ENCODE results near the gene RASGEF1C.

The RASGEF1C gene

GRCh38 chr5:180179442-180180420, 29.3 kb downstream of the RASGEF1C start:
- DNase-seq = no peak

- DNase-seq = no peak
Measured at GRCh38 chr5:180178531-180179441, 30.2 kb downstream of the RASGEF1C start.

GRCh38 chr5:180176191-180176590, 32.8 kb downstream of the RASGEF1C start:
- DNase-seq = no peak

- DNase-seq = no peak
Measured at GRCh38 chr5:180175015-180175431, 34.0 kb downstream of the RASGEF1C start.

- DNase-seq = no peak
Measured at GRCh38 chr5:180174587-180174972, 34.4 kb downstream of the RASGEF1C start.

GRCh38 chr5:180173875-180174586, 35.0 kb downstream of the RASGEF1C start:
- DNase-seq = no peak

GRCh38 chr5:180173198-180173544, 35.8 kb downstream of the RASGEF1C start:
- no peak for DNase-seq

- no peak for DNase-seq
Measured at GRCh38 chr5:180172447-180173197, 36.4 kb downstream of the RASGEF1C start.

- DNase-seq = no peak
Measured at GRCh38 chr5:180171568-180172094, 37.4 kb downstream of the RASGEF1C start.

- DNase-seq = no peak
Measured at GRCh38 chr5:180170810-180171567, 38.0 kb downstream of the RASGEF1C start.

- no peak for DNase-seq
Measured at GRCh38 chr5:180170106-180170809, 38.8 kb downstream of the RASGEF1C start.

- DNase-seq = no peak
Measured at GRCh38 chr5:180169248-180170105, 39.5 kb downstream of the RASGEF1C start.

- DNase-seq = no peak
Measured at GRCh38 chr5:180168758-180169157, 40.3 kb downstream of the RASGEF1C start.

GRCh38 chr5:180166176-180166575, 42.8 kb downstream of the RASGEF1C start:
- DNase-seq = no peak

- DNase-seq = no peak
Measured at GRCh38 chr5:180162304-180162661, 46.7 kb downstream of the RASGEF1C start.

- DNase-seq = no peak
Measured at GRCh38 chr5:180161420-180162303, 47.3 kb downstream of the RASGEF1C start.

- DNase-seq = no peak
Measured at GRCh38 chr5:180160789-180161188, 48.2 kb downstream of the RASGEF1C start.

- no peak for DNase-seq
Measured at GRCh38 chr5:180160215-180160614, 48.8 kb downstream of the RASGEF1C start.
